ENCODE measurements around the gene TSC22D1.

Gene TSC22D1

DNA sequence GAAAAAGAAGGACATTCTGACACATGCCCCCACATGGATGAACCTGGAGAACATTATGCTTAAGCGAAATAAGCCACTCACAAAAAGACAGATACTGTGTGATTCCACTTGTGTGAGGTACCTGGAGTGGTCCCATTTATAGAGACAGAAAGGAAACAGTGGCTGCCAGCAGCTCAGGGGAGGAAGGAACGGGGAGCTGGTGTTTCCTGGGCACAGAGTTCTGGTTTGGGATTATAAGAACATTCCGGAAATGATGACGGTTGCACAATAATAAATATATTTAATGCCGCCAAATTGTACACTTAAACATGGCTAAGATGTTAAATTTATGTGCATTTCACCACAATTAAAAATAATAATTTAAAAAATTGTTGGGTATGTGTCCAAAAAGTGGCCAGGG is 169.5 kb downstream of the TSC22D1 start:
- ChIA-PET CTCF (no interaction called here), POLR2A (no interaction called here)
- TF ChIP-seq NFRKB (IDR thresholded peaks at IDR 0.05) (no peak), SUZ12 (IDR thresholded peaks at IDR 0.05) (no peak), ZNF384 (IDR thresholded peaks at IDR 0.05) (no peak), SP1 (IDR thresholded peaks at IDR 0.05) (no peak), FOXM1 (IDR thresholded peaks at IDR 0.05; ENCODE audit: borderline replicate concordance) (no peak), L3MBTL2 (conservative IDR thresholded peaks at IDR 0.05) (no peak), TARDBP (IDR thresholded peaks at IDR 0.05) (no peak), FOXK2 (IDR thresholded peaks at IDR 0.05) (no peak)
- no peak for DNase-seq (ENCODE audit: extremely low spot score)

DNA sequence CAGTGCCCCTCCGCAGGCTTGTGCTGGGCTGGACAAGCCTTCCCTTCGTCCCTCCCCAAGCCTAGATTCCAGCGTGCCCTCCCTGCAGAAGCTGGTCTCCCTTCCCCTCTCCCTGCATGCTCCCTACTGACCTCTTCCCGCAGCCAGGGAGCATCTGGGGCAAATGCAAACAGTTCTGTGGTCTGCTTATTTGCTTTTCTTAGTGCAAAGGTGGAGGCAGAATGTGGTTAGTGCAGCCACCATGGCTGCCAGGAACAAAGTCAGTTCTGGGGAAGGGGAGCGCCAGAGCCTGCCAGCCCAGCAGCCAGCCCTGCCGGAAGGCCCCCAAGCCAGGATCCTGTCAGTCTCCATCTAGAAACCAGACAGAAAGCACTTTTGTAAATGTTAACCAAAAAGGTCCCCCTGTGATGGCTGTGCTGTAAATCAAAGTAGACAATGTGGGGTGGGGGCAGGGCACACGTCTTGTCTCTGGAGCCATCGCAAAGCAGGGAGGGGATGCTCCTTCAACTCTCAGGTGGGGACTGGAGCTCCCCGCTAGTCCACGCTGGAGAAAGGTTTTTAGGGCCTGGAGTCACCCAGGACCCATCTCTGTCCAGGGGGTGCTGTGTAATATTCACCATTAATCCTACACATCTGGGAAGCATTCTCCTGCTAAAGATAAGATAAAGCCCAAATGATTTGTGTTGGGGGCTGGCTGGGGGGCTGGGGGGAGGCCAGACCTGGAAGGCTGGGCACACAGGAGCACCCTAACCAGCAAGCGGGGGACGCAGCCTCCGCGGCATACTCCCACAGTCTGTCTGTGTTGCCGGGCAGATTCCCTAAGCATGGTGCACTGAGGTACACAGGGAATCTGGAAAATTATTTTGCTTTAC is 171.6 kb downstream of the TSC22D1 start:
- ChIA-PET CTCF (no interaction called here), POLR2A (interaction anchor here (1.4 kb wide), 1 partner anchor 32 kb away, joined by 5 read pairs; no protein-coding TSS in a partner anchor)
- TF ChIP-seq FOXA1 (IDR thresholded peaks at IDR 0.05) (no peak), ELF4 (IDR thresholded peaks at IDR 0.05) (no peak), FOXK2 (IDR thresholded peaks at IDR 0.05) (no peak), LEF1 (IDR thresholded peaks at IDR 0.05; ENCODE audit: borderline replicate concordance) (no peak), SUZ12 (IDR thresholded peaks at IDR 0.05) (no peak), ZNF384 (IDR thresholded peaks at IDR 0.05) (no peak), FOXM1 (IDR thresholded peaks at IDR 0.05; ENCODE audit: borderline replicate concordance) (no peak), TARDBP (IDR thresholded peaks at IDR 0.05) (no peak), L3MBTL2 (conservative IDR thresholded peaks at IDR 0.05) (no peak), SP1 (IDR thresholded peaks at IDR 0.05) (no peak), BHLHE40 (IDR thresholded peaks at IDR 0.05; ENCODE audit: borderline replicate concordance) (no peak), HDGF (IDR thresholded peaks at IDR 0.05; ENCODE audit: borderline replicate concordance) (no peak), NFRKB (IDR thresholded peaks at IDR 0.05) (no peak), ARNT (IDR thresholded peaks at IDR 0.05) (no peak), CTBP1 (IDR thresholded peaks at IDR 0.05; ENCODE audit: borderline replicate concordance) (no peak)
- TF ChIP-seq, protein P1, sequence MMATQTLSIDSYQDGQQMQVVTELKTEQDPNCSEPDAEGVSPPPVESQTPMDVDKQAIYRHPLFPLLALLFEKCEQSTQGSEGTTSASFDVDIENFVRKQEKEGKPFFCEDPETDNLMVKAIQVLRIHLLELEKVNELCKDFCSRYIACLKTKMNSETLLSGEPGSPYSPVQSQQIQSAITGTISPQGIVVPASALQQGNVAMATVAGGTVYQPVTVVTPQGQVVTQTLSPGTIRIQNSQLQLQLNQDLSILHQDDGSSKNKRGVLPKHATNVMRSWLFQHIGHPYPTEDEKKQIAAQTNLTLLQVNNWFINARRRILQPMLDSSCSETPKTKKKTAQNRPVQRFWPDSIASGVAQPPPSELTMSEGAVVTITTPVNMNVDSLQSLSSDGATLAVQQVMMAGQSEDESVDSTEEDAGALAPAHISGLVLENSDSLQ (IDR thresholded peaks at IDR 0.05) = no peak
- no peak for DNase-seq (ENCODE audit: extremely low spot score)

DNA sequence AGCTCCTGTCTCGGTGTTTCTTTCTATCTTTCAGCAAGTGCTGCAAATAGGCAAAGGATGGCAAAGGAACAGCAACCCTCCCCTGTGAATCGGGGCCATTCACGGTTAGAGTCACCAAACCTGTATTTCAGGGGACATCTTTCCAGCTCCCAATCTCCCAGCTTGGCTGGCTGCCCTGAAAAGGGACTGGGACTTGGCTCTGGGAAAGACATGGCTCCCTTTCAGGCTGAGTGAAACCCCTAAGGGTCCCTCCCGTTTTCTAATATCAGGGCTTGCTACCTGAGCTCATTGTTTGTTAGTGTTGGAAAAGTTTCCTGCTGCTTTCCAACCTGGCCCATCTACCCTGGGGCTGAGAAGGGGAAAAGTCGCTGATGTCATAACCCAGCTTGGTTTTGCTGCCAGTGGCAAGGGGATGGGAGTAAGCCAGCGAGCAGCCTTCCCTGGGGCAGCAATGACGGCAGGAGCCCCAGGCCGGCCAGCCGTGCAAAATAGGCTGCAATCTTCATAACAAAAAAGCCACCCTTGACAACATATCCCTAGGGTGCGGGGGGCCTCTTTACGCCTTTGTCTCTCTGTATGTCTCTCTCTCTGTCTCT is 172.6 kb downstream of the TSC22D1 start:
- ChIA-PET CTCF (no interaction called here), POLR2A (interaction anchor here (1.2 to 1.4 kb wide), 2 partner anchors 32 to 33 kb away, joined by 5 read pairs; no protein-coding TSS in a partner anchor)
- no peak for DNase-seq (ENCODE audit: extremely low spot score)
- TF ChIP-seq FOXA1 (IDR thresholded peaks at IDR 0.05) (no peak), HDGF (IDR thresholded peaks at IDR 0.05; ENCODE audit: borderline replicate concordance) (no peak), ZNF384 (IDR thresholded peaks at IDR 0.05) (no peak), FOXK2 (IDR thresholded peaks at IDR 0.05) (no peak), L3MBTL2 (conservative IDR thresholded peaks at IDR 0.05) (no peak), ELF4 (IDR thresholded peaks at IDR 0.05) (no peak), NFRKB (IDR thresholded peaks at IDR 0.05) (no peak), LEF1 (IDR thresholded peaks at IDR 0.05; ENCODE audit: borderline replicate concordance) (no peak), SUZ12 (IDR thresholded peaks at IDR 0.05) (no peak), FOXM1 (IDR thresholded peaks at IDR 0.05; ENCODE audit: borderline replicate concordance) (no peak), TARDBP (IDR thresholded peaks at IDR 0.05) (no peak), BHLHE40 (IDR thresholded peaks at IDR 0.05; ENCODE audit: borderline replicate concordance) (no peak), CTBP1 (IDR thresholded peaks at IDR 0.05; ENCODE audit: borderline replicate concordance) (no peak), SP1 (IDR thresholded peaks at IDR 0.05) (no peak), ARNT (IDR thresholded peaks at IDR 0.05) (no peak)
- TF ChIP-seq, protein P1 (IDR thresholded peaks at IDR 0.05) = no peak

DNA sequence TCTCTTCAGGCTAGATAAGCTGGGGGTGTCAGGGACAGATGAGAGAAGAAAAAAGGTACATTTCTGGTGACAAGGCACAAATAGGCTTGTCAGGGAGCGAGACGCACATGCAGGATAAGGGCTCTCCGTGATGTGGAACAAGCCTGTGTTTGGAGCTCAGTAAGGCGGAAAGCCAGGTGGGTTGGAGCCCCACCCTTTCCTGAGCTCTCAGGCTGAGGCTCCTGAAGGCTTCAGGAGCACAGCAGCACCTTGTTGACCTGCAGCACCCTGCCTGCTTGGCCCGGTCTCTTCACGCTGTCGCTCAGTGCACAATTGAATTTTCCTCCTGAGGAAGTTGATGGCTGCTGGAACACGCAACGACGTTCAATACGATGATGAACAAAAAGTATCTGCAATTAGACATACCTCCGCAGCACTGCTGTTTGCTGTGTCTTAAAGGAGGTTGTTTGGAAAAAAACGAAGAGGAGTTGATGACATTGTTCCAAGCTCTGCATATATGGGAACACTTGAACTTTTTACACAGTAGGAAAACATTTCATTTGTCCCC is 173.2 kb downstream of the TSC22D1 start:
- ChIA-PET POLR2A (interaction anchor here (1.2 to 1.4 kb wide), 2 partner anchors 32 to 33 kb away, joined by 5 read pairs; no protein-coding TSS in a partner anchor), CTCF (no interaction called here)
- no peak for DNase-seq (ENCODE audit: extremely low spot score)
- TF ChIP-seq BHLHE40 (IDR thresholded peaks at IDR 0.05; ENCODE audit: borderline replicate concordance) (no peak), ZNF384 (IDR thresholded peaks at IDR 0.05) (no peak), HDGF (IDR thresholded peaks at IDR 0.05; ENCODE audit: borderline replicate concordance) (no peak), FOXK2 (IDR thresholded peaks at IDR 0.05) (no peak), FOXM1 (IDR thresholded peaks at IDR 0.05; ENCODE audit: borderline replicate concordance) (no peak)

DNA sequence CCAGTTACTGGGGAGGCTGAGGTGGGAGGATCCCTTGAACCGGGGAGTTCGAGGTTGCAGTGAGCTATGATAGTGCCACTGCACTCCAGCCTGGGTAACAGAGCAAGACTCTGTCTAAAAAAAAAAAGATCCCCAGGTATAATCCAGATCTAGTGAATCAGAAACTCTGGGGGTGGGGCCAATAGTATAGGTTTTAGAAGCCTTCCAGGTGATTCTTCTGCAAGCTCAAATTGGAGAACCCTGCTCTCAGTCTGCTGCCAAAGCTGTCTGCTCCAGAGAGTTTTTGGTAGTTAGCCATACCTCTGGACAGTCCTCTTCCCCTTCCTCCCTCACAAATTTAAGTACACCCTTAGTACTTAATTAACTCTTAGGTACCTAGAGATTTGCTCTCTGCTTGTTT is 174.6 kb downstream of the TSC22D1 start:
- POLR2A ChIA-PET = no interaction called here
- CTCF ChIA-PET = no interaction called here
- no peak for DNase-seq (ENCODE audit: extremely low spot score)
- TF ChIP-seq FOXM1 (IDR thresholded peaks at IDR 0.05; ENCODE audit: borderline replicate concordance) = no peak
- no peak for TF ChIP-seq LEF1 (IDR thresholded peaks at IDR 0.05; ENCODE audit: borderline replicate concordance)
- TF ChIP-seq ARNT (IDR thresholded peaks at IDR 0.05) = no peak

DNA sequence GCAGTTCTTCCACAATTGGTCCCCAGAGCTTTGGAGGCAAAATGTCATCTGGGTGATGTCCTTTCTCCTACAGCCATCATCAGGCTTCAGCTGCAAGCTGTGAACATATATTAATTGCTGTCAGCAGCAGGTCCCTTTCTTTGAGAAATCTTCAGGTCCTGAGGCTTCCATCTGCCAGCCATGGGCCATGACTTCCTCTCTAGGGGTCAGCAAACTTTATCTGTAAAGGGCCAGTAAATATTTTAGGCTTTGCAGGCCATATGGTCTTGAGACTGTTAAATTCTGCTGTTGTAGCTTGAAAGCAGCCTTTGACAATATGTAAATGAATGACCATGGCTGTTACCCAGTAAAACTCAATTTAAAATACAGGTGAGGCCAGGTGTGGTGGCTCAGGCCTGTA is 175.4 kb downstream of the TSC22D1 start:
- ChIA-PET POLR2A (no interaction called here), CTCF (no interaction called here)
- no peak for DNase-seq (ENCODE audit: extremely low spot score)
- TF ChIP-seq CTBP1 (IDR thresholded peaks at IDR 0.05; ENCODE audit: borderline replicate concordance) = no peak
- no peak for TF ChIP-seq ZNF384 (IDR thresholded peaks at IDR 0.05)
- TF ChIP-seq FOXK2 (IDR thresholded peaks at IDR 0.05) = no peak
- TF ChIP-seq ELF4 (IDR thresholded peaks at IDR 0.05) = no peak
- no peak for TF ChIP-seq FOXA1 (IDR thresholded peaks at IDR 0.05)
- no peak for TF ChIP-seq HDGF (IDR thresholded peaks at IDR 0.05; ENCODE audit: borderline replicate concordance)
- no peak for TF ChIP-seq BHLHE40 (IDR thresholded peaks at IDR 0.05; ENCODE audit: borderline replicate concordance)
- no peak for TF ChIP-seq FOXM1 (IDR thresholded peaks at IDR 0.05; ENCODE audit: borderline replicate concordance)
- no peak for TF ChIP-seq SP1 (IDR thresholded peaks at IDR 0.05)
- no peak for TF ChIP-seq LEF1 (IDR thresholded peaks at IDR 0.05; ENCODE audit: borderline replicate concordance)
- TF ChIP-seq, protein P1 (IDR thresholded peaks at IDR 0.05) = no peak
- TF ChIP-seq NFRKB (IDR thresholded peaks at IDR 0.05) = no peak
- TF ChIP-seq TARDBP (IDR thresholded peaks at IDR 0.05) = no peak
- no peak for TF ChIP-seq L3MBTL2 (conservative IDR thresholded peaks at IDR 0.05)

Measured in HEK293T (cell line).